GM03348 (cell line): Measurements from ENCODE around the gene CSN1S1.
A peak's percentile ranks its signal among the peaks of the same experiment; 100 is the strongest.
"Not testable (repeated sequence)": the region's sequence is repeated elsewhere in the genome, so short reads cannot be mapped to it uniquely, and the experiment has no call there.

Source experiments
- DNase-seq: peaks from one replicate; pipeline ENCODE4 v3.0.0; 2012; ENCODE audit warnings: low spot score

CSN1S1 gene, protein sequence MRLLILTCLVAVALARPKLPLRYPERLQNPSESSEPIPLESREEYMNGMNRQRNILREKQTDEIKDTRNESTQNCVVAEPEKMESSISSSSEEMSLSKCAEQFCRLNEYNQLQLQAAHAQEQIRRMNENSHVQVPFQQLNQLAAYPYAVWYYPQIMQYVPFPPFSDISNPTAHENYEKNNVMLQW

DNA sequence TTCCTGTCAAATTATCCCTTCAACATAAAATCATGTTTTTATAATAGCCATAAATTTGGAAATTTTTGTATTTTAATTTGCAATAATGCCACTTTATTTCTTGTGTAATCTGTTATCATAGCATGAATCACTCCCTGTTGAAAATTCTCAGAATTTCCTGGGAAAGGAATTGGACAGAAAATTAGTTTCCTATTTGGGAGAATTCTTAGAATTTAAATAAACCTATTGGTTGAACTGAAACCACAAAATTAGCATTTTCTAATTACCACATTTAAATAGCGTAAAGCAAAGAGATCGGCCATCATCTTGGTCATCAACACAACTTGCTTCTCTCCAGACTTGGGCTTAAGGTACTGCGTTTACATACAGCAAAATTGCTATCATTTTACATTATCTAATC lies at the start of gene CSN1S1:
Gene CSN1S1, plus strand, starts transcription at position 301 of the 400 bp plus-strand sequence. CDS start 1,488 bp downstream, outside the sequence.
- no peak for DNase-seq

DNA sequence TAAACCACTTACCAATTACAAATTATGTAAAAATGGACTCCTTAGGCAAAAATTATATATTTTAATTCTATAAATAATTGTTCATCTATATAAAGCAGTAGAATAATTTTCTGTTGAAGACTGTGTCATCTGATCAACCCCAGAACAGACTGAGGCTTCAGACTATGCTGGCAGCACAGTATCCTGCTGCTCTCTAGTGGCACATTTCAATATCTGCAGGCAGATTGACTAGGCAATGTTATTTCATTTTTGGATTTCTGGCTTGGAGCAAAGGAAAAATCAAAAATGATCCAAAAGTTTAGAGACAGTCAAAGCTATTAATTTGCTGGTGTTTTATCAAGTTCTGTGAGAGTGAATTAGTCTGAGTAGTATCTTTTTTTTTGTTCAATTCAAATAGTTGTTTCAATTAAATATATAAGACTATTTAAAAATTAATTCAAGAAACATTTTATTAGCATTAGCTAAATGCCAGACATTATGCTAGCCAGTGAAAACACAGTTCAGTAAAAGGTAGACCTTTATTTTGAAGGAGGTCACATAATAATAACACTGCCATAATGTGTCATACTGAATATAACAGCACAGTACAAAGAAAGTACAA lies 49.6 kb upstream of the CSN1S1 start:
- peak; percentile 70 for DNase-seq

DNA sequence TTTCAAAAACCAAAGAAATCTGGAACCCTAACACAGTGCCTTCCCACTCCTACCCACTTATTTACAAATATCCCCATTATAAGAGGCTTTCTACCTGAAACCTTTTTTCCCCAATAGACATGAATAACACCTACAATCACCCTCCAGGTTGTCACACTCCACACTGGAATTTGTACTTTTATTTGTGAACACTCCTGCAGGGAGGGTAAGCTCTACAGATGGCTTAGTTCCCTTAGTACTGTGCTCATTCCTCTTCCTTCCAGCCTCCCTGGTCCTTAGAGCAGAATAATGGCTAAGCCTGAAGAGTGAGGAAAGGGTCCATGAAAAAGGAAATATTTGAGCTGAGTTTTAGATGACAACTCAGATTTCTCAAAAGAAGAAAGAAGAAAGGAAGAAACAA lies 48.7 kb upstream of the CSN1S1 start:
- DNase-seq: no peak

DNA sequence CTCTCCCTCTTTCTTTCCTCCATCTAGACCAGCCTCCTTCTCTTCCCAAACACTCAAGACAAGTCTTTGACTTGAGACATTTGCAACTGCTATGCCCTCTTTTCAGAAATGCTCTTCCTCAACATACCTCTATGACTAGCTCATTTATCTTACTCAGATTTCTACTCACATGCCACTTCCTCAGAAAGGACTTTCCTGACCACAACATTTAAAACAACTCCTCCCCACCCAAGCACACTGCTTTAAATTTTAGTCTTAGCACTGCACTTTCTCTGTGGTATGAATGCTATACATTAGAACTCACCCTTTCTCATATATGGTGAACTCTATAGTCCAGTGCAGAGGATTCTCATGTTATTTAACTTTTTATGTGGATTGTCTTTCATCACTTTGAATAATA lies 42.5 kb upstream of the CSN1S1 start:
- DNase-seq: no peak

DNA sequence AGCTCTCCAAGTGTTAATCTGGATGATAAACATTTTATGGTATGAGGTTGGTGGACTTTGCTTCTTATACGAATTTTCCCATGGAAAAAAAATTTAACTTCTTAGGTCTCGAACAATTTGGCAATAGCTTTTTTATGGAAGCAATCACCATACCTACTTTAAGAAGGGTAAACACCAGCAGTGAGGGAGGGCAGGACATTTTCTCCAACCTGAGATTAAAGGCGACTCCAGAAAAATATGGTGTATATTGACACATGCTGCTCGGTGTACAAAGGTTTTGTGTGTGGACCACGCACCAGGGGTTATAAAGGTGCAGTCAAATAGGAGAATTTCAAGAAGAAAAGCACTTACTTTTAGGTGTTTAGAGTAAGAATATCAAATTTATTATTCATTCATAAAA lies 36.7 kb upstream of the CSN1S1 start:
- DNase-seq: no peak

DNA sequence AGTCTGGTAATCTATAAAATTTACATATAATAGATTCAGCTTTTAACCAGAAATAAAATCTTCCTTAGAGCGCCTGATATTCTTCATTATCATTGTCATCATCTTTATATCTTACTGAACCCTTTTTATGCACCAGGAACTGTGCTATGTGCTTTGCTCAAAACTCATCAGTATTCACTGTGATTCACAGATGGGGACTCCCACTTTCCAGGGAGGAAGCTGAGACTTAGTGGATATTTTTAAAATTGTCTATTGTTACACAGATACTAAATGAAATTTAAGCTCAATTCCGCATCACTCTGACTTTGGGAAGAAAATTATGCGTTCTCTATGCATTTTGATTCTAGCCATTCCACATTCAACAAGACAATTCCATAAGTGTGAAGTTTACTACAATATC lies 36.1 kb upstream of the CSN1S1 start:
- DNase-seq: no peak

DNA sequence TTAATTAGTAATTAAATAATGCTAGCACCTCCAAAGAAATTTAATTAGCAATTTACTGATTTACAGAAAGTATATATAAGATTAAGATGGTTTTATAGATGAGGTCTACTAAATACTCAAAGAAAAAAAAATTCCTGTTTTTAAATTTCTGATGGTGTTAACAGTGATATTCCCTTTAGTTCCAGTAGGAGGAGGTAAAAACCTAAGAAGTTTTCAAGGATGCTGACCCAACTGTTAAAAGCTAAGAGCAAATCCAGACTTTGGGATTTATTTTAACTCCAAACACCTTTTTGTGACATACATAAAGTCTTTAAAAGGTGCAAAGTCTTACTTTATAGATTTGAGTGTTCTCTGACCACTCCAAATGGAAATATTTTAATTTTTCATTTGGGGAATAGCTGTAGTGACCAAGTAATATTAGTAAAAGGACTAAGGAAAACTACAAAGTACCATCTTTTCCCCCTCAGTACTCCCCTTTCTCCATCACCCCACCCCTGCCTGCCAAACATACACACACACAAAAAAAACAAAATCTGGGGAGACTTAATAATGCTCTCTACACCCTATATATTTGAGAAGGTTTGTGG lies 34.2 kb upstream of the CSN1S1 start:
- DNase-seq: peak; percentile 5

DNA sequence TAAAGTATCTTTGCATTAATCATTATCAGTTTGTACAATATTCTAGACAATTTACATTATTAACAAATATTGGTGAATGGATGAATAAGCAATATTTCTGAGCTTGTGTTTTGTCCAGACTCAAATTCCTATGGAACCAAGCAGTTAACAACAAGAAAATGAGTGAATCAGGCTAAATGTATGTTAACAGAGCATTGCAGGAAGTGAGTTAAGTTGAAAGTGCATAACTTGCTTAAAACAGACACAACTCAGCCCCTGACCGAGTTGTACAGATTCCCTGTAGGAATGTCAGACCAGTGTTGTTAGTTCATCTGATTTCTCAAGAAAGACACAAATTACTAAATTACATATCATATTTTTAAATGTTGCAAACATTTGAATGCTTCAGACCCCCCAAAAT lies 23.7 kb upstream of the CSN1S1 start:
- no peak for DNase-seq

DNA sequence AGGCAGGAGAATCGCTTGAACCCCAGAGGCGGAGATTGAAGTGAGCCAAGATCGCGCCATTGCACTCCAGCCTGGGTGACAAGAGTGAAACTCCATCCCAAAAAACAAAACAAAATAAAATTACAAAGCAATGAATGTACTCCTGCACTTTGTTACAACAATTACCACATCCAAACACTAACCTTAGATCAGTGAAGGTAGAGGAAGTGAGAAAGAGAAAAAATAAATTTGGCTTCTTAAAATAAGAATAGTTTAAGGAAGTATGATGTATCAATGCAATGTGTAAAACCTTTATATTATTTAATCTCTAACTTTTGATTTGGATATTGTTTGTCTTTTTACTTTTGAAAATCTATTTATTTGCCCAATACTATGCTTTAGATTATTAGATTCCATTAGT lies 21.7 kb upstream of the CSN1S1 start:
- DNase-seq: no peak

DNA sequence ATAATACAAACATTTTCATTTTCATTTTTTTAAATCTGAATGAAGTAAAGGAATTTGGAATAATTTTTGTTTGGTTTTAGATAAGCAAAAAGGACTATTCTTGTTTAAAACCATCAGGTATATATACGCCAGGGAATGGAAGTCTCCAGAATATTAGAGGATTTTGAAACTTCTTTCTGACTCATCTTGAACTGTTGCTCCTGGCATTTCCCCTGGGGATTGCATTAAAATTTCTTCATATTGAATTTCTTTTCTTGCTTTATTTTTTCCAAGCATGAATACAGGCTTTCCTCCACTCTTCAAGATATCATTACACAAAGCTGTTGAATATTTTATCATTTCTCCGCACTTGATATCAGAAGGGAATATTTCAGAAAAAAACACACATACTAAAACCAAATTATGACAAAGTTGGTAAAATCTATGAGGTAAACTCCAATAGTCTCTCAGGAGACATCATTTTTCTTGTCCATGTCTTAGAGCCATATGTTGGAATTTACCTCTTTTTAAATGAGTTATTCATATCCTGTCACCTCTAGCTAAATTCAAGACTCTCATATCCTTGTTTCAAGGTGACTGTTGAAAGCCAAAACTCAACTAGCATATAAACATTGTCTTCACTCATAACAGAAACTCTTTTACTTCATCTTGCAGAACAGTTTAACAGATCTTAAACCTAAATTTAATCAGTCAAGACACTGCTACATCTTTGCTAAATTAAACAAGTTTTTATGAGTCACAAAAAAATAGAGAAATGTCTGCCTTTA lies 20.7 kb upstream of the CSN1S1 start:
- peak; percentile 32 for DNase-seq

DNA sequence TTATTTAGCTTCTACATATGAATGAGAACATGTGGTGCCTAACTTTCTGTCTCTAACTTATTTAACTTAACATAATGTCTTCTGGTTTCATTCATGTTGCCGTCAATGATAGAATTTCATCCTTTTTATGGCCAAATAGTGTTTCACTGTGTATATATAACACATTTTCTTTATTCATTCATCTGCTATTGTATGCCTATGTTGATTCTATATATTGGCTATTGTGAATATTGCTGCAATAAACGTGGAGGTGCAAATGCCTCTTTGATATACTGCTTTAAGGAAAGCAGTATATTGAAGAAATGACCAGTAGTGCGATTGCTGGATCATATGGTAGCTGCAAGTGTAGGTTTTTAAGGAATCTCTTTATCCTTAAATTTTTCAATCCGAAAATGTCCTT lies 10.0 kb upstream of the CSN1S1 start:
- DNase-seq: no peak

DNA sequence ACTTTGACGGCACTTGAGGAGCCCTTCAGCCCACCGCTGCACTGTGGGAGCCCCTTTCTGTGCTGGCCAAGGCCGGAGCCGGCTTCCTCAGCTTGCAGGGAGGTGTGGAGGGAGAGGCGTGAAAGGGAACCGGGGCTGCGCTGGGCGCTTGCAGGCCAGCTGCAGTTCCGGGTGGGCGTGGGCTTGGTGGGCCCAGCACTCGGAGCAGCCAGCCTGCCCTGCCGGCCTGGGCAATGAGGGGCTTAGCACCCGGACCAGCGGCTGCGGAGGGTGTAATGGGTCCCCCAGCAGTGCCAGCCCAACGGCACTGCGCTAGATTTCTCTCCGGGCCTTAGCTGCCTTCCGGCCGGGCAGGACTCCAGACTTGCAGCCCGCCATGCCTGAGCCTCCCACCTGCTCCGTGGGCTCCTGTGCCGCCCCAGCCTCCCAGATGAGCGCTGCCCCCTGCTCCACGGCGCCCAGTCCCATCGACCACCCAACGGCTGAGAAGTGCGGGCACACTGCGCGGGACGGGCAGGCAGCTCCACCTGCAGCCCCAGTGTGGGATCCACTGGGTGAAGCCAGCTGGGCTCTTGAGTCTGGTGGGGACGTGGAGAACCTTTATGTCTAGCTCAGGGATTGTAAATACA lies 7.0 kb upstream of the CSN1S1 start:
- not testable (repeated sequence) for DNase-seq

DNA sequence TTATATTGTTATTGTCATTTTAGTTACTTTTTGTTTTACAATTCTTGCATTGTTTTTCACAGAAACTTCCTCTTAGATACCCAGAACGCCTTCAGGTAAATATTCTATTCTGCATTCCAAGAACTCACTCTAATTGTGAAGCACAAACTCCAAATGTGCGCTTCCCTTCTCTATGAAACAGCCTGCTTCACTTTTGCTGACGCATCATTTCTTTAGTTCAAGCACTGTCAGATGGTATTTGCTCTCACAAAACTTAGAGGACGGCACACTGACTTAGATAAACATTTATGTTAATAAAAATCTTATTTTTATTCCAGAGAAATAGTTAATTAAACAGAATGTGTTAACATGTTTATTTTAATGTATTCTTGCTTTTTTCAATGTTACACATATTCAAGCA lies 3.3 kb downstream of the CSN1S1 start:
- no peak for DNase-seq

DNA sequence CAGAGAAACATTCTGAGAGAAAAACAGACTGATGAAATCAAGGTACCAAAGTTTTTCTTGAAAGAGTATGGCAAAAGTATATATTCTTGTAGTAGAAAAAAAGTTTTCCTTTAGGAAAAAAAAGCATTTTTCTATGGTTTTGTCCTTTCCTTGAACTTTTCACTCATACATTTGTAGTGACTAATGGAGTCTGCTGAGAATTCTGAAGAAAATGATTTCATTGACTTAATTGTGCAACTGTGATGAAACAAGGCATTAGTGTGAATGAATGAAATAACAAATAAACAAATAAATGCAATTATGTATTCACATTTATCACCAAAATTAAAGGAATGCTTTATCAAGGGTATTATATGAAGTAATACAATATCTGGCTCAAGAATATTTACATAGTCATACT lies 5.7 kb downstream of the CSN1S1 start:
- DNase-seq: no peak

DNA sequence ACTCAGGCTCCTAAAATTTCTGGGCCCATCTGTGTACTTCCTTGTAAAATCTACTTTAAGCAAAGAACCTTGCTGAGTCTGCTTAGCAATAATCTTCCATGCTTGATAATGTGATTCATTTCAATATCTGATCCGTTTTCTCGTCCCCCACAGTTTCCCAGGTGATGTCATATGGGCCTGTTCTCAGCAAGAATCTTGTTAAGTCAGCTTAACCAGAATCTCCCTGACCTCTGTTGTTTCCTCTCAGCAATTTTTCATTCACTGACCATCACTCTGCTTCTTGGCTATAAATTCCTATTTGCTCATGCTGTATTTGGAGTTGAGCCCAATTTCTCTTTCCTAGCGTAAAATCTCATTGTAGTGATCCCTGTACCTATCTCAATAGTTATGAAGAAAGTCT lies 20.7 kb downstream of the CSN1S1 start:
- no peak for DNase-seq

DNA sequence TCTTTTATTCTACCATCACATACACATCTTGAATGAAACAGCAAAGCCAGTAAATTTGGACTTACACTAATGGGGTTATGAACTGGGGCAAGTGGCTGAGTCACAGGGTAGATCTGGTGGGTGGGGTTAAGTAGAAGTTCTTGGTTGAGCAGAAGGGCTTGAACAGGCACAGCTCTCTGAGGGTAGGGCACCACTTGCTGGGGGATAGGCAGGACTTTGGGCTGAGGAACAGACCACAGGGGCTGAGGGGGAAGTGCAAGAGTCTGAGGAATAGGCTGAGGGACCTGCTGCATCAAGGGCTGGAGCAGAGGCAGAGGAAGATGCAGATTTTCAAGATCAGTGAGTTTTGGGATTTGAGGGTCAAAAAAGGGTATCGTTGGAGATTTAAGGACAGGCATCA lies 26.3 kb downstream of the CSN1S1 start:
- no peak for DNase-seq

DNA sequence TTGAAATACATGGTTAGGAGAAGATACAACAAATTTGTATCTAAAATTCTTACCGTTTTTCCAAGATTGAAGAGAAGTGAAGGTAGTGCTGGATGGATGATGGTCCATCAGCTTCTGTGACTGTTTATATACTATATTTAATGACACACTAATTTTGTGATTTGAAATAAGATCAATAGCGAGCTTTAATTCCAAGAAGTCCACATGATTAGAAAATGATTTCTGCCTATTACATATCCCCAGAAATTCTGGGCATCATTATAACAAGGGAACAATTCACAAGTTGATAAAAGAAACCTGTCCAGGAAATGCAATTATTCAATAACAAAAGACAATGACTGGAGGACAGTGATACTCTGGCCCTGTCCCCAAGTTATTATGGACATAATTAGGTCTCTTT lies 34.8 kb downstream of the CSN1S1 start, which contains the start of gene CSN2:
Gene CSN2, minus strand, starts transcription at position 101 of the 400 bp plus-strand sequence. CDS start 4,733 bp downstream, outside the sequence.
- no peak for DNase-seq

DNA sequence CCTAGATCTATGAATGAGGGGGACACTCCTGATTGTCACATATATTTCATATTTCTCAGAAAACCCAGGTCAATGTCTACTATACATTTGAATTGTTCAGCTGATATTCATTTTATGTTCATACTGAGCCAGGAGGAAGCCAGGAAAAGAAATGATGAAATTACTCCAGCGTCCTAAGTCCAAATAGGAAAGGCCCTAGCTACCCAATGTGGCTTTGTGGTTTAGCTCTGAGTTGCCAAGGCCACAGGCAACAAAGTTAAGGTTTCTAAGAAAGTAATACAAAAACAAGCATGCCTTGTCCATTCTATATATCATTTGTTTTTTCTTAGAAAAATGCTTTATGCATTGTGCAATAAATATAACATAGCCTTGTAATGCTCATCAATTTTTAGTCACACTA lies 39.2 kb downstream of the CSN1S1 start:
- DNase-seq: no peak

DNA sequence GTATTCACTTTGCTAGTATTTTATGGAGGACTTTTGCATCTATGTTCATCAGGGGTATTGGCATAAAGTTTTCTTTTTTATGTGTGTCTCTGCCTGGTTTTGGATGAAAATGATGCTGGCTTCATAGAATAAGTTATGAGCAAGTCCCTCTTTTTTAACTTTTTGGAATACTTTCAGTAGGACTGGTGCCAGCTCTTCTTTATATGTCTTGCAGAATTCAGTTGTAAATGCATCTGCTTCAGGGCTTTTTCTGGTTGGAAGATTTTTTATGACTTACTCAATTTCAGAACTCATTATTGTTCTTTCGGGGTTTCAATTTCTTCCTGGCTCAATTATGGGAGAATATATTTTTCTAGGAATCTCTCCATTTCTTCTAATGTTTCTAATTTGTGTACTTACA lies 43.8 kb downstream of the CSN1S1 start:
- no peak for DNase-seq

DNA sequence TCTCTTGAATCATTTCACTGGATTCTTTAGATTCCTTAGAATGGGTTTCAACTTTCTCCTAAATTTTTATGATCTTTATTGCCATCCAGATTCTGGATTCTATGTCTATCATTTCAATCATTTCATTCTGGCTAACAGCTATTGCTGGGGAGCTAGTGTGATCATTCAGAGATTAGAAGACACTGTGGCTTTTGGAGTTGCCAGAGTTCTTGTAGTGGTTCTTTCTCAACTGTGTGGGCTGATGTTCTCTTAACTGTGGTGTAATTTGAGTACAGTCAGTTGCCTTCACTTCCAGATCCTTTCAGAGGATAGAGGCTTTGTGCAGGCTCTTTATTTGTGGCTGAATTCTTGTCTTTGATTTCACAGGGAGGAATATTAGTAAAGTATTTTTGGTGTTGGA lies 46.7 kb downstream of the CSN1S1 start:
- DNase-seq: no peak

DNA sequence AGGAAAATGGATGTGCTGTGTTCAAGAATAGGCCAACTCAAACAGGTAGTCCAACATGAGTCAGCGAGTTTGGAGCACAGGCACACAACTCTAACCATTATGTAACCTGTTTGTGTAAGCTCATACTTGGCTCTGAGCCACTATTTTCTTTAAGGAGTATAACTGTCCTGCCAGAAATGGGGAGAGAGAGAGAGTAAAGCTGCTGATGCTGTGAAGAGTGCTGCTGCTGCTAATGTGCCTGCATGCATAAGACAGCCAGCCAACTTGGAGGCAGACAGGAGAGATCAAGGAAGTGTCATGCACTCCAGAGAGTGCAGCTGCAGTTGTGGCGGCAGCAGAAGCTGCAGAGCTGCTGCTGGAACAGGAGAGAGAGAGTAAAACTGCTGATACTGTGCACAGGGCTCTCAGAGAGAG lies 53.2 kb downstream of the CSN1S1 start:
- DNase-seq: no peak

DNA sequence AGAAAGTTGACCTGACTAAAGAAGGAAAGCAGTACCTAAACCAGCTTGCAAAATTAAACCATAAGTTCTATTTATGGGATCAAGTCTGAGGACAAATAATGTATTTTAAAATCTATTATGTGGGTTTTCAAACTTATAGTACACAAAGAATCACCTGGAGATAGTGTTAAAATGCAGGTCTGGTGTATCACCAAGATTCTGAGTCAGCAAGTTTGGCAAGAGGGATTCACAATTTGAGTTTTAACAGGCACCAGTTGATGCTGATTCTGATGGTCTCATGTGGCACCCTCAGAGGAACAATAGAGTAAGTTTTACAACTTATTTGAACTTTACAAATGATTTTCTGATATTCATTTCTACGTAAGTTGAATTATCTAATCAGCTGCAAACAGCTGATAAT lies 55.8 kb downstream of the CSN1S1 start:
- no peak for DNase-seq

DNA sequence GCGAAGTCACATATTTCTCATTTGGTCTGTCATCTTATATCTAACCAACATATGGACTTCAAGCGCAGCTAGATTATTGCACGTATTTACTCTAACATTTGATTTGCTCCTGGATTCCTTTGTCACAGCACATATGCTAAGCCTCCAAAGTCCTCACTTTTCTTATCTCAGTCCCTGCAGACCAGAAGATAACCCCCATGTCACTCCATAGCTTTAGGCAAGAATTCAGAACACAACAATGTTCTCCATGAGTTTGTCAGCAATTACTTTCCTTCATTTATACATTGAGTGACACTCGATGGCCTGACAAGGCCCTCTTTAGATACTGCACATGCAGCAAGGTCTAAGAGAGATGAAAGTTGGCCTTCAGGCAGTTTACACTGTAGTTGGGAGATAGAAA lies 60.1 kb downstream of the CSN1S1 start:
- no peak for DNase-seq
